ENCODE data around the gene MYBPC1.

Gene MYBPC1

DNA sequence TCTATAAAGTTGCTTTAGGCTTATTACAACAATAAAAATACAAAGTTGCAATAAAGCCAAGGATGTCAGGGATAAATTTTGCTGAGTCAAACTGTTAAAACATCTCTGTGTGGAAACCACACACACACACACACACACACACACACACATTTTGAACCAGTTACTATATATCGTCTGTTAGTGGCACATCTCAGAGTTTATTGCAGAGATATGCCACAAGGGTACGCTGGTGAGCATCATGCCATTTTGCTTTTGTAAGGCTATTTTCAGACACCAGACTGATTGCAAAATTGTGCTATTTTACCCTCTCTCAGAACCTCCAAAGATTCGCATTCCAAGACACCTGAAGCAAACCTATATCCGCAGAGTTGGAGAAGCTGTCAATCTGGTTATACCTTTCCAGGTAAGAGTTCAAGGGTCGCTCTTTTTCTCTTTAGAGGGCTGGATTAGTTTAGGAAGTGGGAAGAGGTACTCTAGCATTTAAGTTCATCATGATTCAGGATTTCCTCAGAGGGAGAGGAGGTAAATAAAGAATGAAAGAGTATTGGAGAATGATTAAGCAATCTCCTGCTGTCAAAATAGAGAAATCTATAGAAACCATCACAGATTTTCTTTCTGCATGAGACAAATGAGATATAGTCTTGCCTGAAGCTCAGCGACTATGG is 75.4 kb downstream of the MYBPC1 start:
- Histone ChIP-seq H3K9ac (ENCODE audit: low read depth, low read length, poor library complexity, severe bottlenecking) (no peak overlapping the region), H3K27me3 (ENCODE audit: insufficient read depth, low read length, poor library complexity, severe bottlenecking) (no peaks in the 10 kb centered on the region), H3K9me3 (ENCODE audit: insufficient read depth, low read depth, low read length) (no peaks in the 10 kb centered on the region), H3F3A (ENCODE audit: low read depth) (no peaks in the 10 kb centered on the region), H3K4me1 (ENCODE audit: insufficient read depth, low read length, poor library complexity, severe bottlenecking) (peaks cover 16% of the 10 kb centered on the region), H3K4me3 (ENCODE audit: low read length, poor library complexity, severe bottlenecking) (no peak overlapping the region), H3K36me3 (ENCODE audit: insufficient read depth, low read length) (no peaks in the 10 kb centered on the region), H3K4me2 (ENCODE audit: low read depth, low read length, poor library complexity, severe bottlenecking) (peak overlapping the region; percentile 7), H2AFZ (ENCODE audit: low read length) (peak overlapping the region; percentile 80), H3K79me2 (ENCODE audit: insufficient read depth, low read length) (no peaks in the 10 kb centered on the region), H3K9me2 (replicated peaks; ENCODE audit: low read depth, low read length) (no peaks in the 10 kb centered on the region), H4K20me1 (ENCODE audit: insufficient read depth, low read length, poor library complexity, severe bottlenecking) (no peaks in the 10 kb centered on the region)
- no peak for TF ChIP-seq EZH2phosphoT487 (IDR thresholded peaks at IDR 0.05; ENCODE audit: borderline replicate concordance)
- TF ChIP-seq, protein P1, sequence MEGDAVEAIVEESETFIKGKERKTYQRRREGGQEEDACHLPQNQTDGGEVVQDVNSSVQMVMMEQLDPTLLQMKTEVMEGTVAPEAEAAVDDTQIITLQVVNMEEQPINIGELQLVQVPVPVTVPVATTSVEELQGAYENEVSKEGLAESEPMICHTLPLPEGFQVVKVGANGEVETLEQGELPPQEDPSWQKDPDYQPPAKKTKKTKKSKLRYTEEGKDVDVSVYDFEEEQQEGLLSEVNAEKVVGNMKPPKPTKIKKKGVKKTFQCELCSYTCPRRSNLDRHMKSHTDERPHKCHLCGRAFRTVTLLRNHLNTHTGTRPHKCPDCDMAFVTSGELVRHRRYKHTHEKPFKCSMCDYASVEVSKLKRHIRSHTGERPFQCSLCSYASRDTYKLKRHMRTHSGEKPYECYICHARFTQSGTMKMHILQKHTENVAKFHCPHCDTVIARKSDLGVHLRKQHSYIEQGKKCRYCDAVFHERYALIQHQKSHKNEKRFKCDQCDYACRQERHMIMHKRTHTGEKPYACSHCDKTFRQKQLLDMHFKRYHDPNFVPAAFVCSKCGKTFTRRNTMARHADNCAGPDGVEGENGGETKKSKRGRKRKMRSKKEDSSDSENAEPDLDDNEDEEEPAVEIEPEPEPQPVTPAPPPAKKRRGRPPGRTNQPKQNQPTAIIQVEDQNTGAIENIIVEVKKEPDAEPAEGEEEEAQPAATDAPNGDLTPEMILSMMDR (conservative IDR thresholded peaks at IDR 0.05; ENCODE audit: low read length), result peak; percentile 81

DNA sequence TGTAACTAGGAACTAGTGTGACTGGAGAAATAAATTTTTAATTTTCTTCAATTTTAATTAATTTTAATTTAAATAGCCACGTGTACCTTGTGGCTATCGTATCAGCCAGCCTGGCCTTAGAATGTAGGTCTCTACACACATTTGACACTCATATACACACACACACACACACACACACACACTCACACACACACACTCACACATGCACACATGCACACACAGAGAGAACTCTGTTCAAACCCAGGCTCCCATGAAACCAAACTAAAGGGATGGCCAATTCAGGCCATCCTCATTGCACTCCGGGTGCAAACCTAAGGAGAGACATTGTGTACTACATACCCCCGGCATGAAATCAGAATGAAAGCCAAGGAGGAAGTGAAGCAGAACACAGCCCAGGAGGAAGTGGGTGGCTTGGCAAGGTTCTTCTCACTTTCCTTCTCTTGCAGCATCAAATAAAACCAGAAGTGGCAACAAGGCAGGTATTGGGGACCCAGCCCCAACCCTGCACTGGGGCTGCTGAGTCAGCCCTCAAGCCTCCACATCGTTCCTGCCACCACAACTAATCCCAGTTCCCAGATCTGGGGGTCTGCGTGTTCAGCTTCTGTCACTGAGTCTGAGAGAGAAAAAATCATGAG is 76.5 kb downstream of the MYBPC1 start:
- Histone ChIP-seq H3K9ac (ENCODE audit: low read depth, low read length, poor library complexity, severe bottlenecking) (no peak overlapping the region), H3K9me2 (replicated peaks; ENCODE audit: low read depth, low read length) (no peaks in the 10 kb centered on the region), H3K27me3 (ENCODE audit: insufficient read depth, low read length, poor library complexity, severe bottlenecking) (no peaks in the 10 kb centered on the region), H3K4me2 (ENCODE audit: low read depth, low read length, poor library complexity, severe bottlenecking) (peak overlapping the region; percentile 62), H3F3A (ENCODE audit: low read depth) (no peaks in the 10 kb centered on the region), H4K20me1 (ENCODE audit: insufficient read depth, low read length, poor library complexity, severe bottlenecking) (no peaks in the 10 kb centered on the region), H3K36me3 (ENCODE audit: insufficient read depth, low read length) (no peaks in the 10 kb centered on the region), H3K4me1 (ENCODE audit: insufficient read depth, low read length, poor library complexity, severe bottlenecking) (peaks cover 16% of the 10 kb centered on the region), H3K4me3 (ENCODE audit: low read length, poor library complexity, severe bottlenecking) (peak overlapping the region; percentile 40), H3K9me3 (ENCODE audit: insufficient read depth, low read depth, low read length) (no peaks in the 10 kb centered on the region), H3K79me2 (ENCODE audit: insufficient read depth, low read length) (no peaks in the 10 kb centered on the region), H2AFZ (ENCODE audit: low read length) (peak overlapping the region; percentile 94)
- TF ChIP-seq, protein P1 (conservative IDR thresholded peaks at IDR 0.05; ENCODE audit: low read length), result no peak

DNA sequence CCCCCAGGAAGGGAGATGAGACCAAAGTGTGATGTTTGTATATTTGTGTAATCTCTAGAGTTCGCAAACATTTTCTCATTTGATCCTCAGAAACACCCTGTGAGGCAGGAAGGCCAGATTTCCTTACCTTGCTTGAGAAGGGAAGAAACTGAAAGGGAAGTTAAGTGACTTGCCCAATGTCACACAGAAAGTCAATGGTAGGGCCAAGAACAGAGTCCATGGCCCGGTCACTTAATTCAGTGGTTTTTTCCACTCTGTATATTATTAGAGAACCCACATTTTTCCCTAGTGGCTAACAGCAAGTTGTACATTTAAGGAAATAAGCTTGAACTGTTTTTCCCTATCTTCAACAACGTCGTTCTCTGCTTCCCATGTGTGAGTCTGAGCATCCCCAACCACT is 77.1 kb downstream of the MYBPC1 start:
- Histone ChIP-seq H4K20me1 (ENCODE audit: insufficient read depth, low read length, poor library complexity, severe bottlenecking) (no peaks in the 10 kb centered on the region), H3K27me3 (ENCODE audit: insufficient read depth, low read length, poor library complexity, severe bottlenecking) (no peaks in the 10 kb centered on the region), H2AFZ (ENCODE audit: low read length) (peak overlapping the region; percentile 94), H3K36me3 (ENCODE audit: insufficient read depth, low read length) (no peaks in the 10 kb centered on the region), H3K79me2 (ENCODE audit: insufficient read depth, low read length) (no peaks in the 10 kb centered on the region), H3K9ac (ENCODE audit: low read depth, low read length, poor library complexity, severe bottlenecking) (no peak overlapping the region), H3K4me3 (ENCODE audit: low read length, poor library complexity, severe bottlenecking) (peak overlapping the region; percentile 40), H3K4me2 (ENCODE audit: low read depth, low read length, poor library complexity, severe bottlenecking) (peak overlapping the region; percentile 62), H3K4me1 (ENCODE audit: insufficient read depth, low read length, poor library complexity, severe bottlenecking) (peaks cover 16% of the 10 kb centered on the region), H3K9me3 (ENCODE audit: insufficient read depth, low read depth, low read length) (no peaks in the 10 kb centered on the region), H3F3A (ENCODE audit: low read depth) (no peaks in the 10 kb centered on the region), H3K9me2 (replicated peaks; ENCODE audit: low read depth, low read length) (no peaks in the 10 kb centered on the region)
- TF ChIP-seq EZH2phosphoT487 (IDR thresholded peaks at IDR 0.05; ENCODE audit: borderline replicate concordance), result no peak
- TF ChIP-seq, protein P1 (conservative IDR thresholded peaks at IDR 0.05; ENCODE audit: low read length), result no peak
